GM21381 (cell line): Measurements from ENCODE around the gene ABR.
A peak's percentile ranks its signal among the peaks of the same experiment; 100 is the strongest.

ENCODE experiments used
- ATAC-seq: cut with Tn5 transposase; IDR thresholded peaks from one replicate; pipeline ENCODE4 v1.9.1; 2021; ENCODE audit warnings: mild to moderate bottlenecking, moderate library complexity; ENCODE audit not compliant: unreplicated experiment

ABR gene

DNA sequence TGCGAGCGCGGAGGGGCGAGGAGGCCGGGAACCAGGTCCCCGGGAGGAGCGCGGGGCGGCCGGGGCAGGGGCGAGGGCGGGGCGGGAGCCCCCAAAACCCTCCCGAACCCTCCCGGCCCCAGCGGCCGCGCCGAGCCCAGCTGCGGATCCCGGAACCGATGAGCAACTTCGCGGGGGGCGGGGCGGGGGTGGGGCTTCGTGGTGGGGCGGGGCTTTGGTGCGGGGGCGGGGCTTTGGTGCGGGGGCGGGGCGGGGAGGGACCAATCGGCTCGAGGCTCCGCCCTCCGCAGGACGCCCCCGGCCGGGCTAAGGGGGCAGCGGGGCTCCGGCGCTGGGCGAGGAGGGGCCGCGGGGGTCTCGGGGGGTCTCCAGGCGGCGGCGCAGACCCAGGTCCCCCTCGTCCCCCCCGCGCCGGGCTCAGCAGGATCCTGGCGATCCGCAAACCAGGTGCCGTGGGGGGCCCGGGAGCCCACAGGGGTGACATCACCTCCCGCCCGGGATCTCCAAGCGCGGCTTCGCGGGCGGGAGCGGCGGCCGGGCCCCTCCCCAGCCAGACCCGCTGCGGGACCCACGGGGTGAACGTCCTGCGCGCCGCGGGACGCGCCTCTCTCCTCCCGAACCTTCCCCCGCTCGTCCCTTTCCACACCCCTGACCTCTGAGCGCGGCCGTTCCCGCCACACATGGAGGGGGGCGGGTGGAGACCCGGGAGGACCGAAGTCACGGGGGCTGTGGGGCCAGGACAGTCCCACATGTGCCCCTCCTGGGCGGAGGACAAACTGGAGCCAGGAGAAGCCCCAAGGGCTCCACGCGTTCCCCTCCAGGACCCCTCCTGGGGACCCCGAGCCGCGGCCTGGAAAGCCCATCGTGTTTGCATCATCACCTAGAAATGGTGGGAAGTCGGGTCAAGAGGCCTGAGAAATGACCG, at the start of gene ABR:
ABR (minus strand) TSS at position 164 of the 925 bp plus-strand sequence. CDS start 254 bp downstream, outside the sequence.
- no peak for ATAC-seq

DNA sequence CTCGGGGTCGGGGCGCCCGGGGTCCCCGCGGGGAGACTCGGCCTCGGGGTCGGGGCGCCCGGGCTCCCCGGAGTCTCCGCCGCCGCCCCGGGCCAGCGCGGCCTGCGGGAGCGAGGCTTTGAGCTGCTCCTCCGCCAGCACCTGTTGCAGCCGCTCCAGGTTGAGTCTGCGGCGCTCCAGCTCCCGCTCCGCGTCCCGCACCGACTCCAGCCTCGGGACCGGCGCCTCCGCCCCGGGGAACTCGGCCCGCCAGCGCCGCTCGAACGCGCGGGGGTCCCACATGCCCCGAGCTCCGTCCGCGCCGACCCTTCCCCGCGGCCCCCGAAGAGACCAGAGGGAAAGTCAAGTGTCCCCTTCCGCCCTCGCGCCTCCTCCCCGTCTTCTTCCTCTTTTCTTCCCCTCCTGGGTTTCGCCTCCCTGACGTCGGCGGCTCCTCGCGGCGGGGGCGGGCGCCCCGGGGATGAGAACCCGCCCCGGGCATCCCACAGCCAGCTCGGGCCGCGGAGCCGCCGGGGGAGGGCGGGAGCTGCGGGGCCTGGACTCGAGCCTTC, 49.6 kb upstream of the ABR start:
- peak; percentile 49 for ATAC-seq

DNA sequence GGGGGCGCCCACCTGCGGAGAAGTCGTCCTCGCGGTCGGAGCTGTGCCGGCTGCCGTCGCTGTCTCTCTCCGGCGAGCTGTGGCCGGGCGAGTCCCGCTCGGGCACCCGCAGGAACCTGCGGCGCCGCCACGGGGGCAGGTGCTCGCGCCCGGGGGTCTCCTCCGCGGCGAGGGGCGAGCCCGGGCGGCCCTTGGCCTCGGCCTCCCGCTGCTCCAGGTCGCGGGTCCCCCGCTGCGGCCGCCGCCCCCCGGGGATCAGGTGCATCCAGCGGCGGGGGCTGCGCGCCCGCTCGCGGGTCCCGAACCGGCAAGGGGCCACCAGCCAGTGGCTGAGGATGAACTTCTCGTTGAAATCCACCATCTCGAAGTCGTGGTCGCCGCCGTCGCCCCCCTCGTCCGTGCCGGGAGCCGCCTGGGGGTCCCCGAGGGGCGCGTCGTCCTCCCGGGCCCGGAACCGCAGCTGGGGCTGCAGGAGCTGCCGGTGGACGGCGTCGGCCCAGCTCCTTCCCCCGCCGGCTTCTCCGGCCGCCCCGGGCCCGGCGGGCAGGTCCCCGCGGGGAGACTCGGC, 49.1 kb upstream of the ABR start:
- ATAC-seq = peak; percentile 13

DNA sequence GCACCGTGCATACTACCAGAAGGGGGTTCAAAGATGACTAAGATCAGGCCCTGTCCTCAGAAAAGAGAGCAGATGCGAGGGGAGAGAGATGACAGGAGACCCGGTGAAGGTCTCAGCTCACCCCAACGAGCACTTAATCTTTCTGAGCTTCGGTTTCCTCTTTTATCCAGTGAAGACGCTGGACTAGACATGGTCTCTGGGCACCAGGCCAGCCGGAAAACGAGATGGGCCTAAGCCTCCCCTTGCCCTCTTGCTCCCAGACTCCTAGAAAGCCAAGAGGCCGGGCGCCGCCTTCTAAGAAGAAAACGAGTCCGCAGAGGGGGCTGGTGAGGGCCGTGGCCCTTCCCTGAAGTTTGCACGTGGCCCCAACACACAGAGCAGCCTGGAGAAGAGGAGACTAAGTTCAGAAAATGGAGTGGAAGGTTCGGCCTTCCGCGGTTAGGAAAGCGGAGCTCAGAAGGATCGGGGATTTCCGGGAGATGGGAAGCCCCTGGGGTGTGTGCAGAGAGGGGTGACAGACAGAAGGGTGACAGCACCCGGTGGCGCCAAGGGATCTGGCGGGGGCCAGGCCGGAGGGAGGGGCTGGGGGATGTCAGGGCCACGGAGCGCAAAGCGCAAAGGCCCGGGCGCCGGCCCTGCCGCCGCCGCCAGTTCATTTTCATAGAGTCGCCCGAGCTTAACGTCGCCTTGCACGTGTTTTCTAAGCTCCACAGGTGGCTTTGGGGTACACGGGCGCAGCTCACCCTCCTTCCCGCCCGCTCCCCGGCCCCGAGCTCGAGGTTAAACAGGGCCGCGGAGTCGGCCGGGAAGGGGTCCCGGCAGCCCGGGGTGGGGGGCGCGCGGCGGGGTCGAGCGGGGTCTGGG, 48.4 kb upstream of the ABR start:
- ATAC-seq = peak; percentile 47

DNA sequence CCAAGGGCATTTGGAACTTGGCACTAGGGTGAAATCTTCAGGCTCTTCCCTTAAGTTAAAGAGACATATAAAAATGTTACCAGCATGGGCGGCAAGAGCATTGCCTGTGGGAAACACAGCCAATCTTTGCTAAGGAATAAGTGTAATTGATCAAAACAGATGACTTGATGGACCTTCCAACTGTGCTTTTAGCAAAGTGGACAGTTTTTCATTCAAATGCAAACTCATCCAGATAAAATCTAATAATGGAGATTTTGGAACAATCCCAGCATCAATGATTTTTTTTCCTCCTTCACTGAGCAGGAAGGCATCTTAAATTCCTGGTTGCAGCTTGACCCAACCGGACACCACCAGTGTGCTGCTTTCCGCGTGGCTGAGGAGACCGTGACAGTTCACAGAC, 47.6 kb upstream of the ABR start:
- no peak for ATAC-seq

DNA sequence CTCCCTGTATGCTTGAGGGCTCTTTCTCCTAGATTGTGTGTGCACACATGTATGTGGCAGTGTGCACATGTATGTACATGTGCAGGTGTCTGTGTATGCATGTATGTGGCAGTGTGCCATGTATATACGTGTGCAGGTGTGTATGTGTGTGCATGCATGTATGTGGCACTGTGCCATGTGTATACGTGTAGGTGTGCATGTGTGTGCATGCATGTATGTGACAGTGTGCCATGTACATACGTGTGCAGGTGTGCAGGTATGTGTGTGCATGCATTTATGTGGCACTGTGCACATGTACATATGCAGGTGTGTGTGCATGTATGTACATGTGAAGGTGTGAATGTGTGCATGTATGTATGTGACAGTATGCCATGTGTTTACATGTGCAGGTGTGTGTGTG, 46.5 kb upstream of the ABR start:
- ATAC-seq = no peak

DNA sequence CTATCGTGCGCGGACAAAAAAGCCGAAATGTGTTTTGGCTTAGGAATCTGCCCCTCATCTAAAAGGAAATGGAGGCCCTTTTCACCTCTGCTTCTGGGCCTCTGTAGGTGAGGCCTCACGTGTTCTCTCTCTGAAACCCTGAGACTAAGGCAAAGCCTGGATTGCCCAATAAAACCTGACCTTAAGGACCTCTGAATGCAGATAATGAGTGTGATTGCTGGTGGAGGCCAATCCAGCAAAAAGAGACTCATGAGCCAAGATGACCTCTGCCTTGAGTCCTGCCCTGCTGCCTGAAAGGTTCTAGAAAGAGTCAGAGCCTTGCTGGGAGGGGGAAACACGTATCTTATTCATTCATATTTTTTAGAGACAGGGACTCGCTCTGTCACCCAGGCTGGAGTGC, 44.5 kb upstream of the ABR start:
- no peak for ATAC-seq

DNA sequence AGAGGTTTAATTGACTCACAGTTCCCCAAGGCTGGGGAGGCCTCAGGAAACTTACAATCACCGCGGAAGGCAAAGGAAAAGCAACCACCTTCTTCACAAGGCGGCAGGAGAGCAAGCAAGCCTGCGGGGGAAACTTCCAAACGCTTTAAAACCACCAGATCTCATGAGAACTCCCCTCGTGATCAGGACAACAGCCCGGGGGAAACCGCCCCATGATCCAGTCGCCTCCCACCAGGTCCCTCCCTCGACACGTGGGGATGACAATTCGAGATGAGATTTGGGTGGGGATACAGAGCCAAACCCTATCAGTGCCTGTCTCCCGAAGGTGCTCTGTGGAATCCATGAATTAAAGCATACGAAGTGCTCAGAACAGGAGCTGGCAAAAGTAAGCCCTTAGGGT, 43.9 kb upstream of the ABR start:
- no peak for ATAC-seq

DNA sequence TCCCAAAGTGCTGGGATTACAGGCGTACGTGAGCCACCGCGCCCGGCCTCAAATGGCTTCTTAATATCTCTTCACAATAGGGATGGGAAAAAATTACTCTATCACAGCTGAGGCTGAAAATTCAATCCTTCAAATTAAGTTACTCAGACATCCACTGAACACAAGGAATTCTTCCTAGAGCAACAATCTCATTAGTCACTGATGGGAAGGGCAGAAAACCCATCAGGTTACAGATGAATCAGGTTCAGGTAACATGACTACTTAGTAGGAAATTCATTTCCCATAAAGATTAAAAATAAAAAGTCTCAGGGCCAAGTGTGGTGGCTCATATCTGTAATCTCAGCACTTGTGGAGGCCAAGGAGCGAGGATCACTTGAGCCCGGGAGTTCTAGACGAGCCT, 42.5 kb upstream of the ABR start:
- no peak for ATAC-seq

DNA sequence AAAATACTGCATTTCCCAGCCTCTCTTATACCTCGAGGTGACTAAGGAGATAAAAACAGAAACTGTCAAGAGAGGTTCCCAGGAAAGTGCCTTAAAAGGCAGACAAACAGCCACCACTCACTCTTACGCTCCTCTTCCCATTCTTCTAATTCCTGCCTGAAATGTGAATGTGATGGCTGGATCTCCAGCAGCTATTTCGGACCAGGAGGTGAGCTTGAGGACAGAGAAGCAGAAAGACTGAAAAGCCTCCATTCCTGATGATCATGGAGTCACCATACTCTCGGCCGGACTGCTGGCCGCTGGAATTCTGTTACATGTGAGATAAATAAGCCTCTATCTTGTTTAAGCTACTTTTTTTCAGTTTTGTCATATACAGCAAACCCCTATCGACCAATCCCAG, 41.4 kb upstream of the ABR start:
- no peak for ATAC-seq

DNA sequence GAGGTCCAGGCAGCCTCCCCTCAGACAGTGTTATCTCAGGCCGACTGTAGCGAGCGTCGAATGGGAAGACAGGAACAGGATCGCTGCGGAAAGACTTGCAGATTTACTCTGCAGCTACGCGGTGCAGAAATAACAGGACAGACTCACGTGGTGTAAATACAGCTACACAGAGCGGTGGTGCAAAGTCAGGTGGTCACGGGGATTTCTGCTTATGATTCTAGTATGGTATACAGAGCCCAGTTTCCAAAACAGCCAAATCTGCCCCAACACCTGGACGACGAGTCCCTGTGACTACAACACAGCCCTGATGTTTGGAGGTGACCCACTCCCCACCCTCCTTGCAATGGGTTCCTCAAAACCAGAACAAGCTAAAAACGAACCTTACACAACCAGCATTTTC, 40.6 kb upstream of the ABR start:
- no peak for ATAC-seq

DNA sequence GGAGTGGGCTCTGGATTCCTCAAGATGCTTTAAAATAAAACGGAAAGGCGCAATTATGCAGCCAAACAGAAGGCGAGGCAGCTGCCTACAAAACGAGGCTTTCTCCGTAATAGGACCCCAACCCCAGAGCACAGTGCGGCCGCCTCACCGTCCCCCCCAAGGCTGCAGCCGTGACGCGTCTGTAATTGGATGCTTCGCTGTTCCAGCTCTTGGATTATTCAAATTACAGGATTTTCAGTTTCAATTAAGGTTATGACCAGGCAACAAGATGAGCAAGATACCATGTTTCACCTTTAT, 37.3 kb upstream of the ABR start:
- no peak for ATAC-seq

DNA sequence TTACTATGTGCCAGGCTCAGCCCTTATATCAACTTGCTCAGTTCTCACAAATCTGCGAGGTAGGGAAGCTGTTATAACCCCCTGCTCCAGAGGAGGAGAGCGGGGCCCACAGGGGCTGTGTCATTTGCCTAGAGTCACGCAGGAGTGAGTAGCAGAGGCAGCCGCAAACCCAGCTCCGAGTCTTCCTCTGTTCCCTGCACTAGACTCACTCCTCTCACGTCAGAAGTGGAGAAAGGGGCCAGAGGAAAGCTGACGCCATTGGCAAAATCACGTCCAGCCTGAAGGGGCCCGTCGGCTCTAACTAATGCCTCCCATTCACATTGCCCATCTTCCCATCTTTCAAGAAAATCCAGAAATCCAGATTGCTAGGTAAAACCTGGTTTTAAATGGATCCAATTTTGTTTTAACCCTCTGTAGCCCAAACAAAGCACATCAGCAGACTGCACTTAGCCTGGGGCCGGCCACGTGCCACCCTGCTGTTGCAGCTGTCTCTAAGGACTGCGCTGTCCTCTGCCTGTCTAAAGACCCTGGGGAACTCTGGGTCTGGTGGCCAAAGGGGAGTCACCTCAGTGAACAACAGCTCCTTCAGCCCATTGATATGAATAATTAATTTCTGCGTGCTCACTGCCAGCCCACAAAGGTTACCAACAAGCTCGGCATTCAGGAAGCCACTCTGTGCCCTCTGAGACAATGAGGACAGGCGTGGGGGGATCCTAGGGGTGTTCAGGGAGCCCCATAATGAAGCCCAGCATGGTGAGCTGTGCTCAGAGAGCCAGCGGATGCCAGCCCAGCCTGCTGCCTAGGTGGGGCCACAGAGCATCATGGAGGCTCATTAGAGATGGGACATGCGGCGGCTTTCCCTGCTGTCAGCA, 36.7 kb upstream of the ABR start:
- no peak for ATAC-seq

DNA sequence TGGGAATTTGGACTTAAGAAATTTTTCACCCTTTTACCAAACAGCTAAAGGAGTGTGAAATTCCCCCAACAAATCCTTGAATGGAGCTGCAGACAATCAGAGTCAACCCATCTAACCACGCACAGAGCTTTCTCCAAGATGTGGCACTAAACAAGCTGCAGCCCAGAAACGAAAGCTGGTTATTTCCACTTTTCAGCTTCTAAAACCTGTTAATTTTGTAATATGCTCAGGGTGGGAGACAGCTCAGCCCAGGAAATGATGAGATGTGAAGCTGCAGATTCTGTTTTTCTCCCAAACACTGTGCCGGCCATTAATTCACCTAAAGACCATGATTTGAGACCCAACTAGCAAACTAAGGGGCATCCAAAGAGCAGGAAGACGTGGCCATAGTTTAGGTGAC, 33.2 kb upstream of the ABR start:
- ATAC-seq = no peak

DNA sequence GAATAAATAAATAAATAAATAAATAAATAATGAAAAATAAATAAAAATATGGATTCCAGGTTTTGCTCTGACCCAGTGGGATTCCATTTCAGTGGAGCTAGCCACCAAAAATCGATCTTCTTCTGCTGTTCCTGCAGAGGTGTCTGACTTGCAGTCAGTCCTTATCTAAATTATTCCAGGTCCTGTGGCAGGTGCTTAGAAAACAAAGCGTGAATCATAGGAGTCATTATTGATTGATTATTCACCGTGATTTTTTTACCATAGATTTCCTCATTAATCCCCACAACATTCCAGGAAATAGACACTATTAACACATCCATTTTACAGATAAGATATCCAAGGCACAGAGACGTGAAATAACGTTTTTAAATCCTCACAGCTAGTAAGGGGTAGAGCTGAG, 31.5 kb upstream of the ABR start:
- no peak for ATAC-seq

DNA sequence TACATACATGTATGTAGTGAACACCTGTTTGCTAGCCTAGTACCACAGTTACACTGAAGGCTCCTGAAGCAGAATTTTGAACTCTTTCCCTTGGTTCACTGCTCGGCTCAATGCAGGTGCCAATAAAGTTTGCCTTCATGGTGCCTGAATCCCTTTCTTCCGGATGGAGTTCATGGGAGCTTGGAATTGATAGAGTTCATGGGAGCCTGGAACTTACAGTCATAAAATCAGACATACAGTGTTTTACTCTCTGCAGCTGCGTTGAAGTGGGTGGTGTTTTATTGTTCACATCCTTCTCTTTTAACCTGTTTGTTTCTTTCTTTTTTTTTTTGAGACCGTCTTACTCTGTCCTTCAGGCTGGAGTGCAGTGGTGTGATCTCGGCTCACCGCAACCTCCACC, 29.2 kb upstream of the ABR start:
- no peak for ATAC-seq

DNA sequence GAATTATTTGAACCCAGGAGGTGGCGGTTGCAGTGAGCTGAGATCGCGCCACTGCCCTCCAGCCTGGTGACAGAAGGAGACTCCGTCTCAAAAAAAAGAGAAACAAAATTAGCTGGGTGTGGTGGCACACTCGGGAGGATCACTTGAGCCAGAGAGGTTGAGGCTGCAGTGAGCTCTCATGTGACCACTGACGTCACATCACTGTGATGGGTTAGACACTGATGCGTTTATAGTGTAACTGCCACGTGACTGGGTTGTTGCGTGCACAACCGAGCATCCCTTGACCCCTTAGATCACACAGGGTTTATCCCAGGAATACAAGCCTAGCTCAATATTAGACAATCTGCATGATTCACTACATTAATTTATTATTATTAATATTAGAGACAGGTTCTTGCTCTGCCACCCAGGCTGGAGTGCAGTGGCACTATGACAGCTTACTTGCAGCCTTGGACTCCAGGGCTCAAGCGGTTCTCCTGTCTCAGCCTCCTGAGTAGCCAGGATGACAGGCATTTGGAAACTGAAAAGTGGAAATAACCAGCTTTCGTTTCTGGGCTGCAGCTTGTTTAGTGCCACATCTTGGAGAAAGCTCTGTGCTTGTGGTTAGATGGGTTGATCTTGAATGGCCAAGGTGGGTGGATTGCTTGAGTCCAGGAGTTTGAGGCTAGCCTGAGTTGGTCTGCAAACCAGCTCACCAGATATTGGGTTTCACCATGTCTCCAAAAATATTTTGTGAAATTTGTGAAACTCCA, 26.4 kb upstream of the ABR start:
- no peak for ATAC-seq

DNA sequence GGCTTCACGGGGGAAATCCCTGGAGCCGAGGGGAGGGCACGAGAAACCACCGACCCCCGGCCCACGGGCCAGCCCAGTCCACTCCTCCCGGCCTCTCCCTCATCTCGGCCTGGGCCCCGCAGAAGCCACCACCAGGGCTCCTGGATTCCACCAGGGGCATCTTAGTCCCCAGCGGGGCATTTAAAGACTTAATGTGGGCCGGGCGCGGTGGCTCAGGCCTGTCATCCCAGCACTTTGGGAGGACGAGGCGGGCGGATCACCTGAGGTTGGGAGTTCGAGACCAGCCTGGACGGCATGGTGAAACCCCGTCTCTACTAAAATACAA, 24.1 kb upstream of the ABR start:
- ATAC-seq = no peak

DNA sequence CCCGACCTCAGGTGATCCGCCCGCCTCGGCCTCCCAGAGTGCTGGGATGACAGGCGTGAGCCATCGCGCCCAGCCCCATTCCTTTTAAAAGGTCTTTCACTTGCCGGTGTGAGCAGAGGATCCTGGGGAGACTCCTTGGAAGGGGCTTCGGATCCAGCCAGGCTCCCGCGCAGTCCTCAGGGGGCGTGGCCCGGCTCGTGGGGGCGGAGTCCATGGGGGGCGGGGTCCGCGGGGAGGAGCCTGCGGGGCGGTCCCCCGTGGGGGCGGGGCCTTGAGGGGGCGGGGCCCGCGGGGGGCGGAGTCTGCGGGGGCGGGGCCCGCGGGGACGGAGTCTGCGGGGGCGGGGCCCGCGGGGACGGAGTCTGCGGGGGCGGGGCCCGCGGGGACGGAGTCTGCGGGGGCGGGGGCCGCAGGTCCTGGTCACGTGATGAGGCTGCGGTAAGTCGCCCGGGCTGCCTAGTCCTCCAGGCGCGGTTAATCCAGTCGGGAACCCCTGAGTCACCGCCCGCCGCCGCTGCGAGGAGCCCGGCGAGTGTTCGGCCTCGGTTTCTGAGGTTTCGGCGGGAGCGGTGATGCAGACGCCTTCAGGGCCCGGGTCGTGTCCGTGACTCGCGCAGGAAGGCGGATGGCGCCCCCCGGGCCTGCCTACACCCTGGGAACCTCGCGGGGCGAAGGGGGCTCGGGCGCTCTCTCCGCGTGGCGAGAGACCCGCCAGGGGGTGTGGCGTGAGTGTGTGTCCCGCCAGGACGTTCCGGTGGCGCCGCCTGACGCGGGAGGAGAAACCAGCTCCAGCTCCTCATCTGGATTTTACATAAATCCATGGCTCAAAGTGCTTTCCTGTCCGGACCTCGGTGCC, 23.6 kb upstream of the ABR start:
- ATAC-seq = no peak
